Measurements from ENCODE around the gene SHMT1. TPM values are rescaled to one million over a fixed set of nuclear protein-coding genes. Genes with fewer than 3 reads are reported as not detected.
"Not testable (repeated sequence)": the region's sequence is repeated elsewhere in the genome, so short reads cannot be mapped to it uniquely, and the experiment has no call there.

SHMT1 gene
- total and polyA plus RNA-seq, 2 of the 4 experiments (the other 2 are of a cell fraction): 7.5 to 8.1 TPM

DNA sequence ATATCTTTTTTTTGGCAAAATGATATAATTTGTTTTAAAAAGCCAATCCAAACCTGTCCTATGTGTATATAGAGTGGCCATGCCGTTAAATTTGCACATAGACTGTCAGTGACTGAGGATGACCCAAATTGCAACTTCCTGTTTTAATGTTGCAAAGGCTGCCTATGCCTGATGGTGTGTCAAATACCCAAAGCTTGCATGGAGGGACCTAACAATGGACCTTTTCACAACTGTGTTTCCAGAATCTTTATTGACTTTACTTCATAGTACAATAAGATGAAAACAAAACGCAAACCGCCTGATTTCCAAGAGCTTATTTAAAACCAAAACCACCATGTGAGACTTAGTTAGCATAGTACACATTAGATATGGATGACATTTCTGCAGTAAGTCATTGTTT, 45.6 kb upstream of the SHMT1 start:
- H3K4ac ChIP-seq (ENCODE audit: low read depth, low read length); H3K56ac ChIP-seq (ENCODE audit: extremely low read depth, insufficient read depth, low read length); H4K91ac ChIP-seq (ENCODE audit: insufficient read depth, low read depth, low read length); H3K79me1 ChIP-seq (ENCODE audit: low read depth in 1 of 2, low read length in 2 of 2); H2BK5ac ChIP-seq (ENCODE audit: low read depth, low read length, poor library complexity, severe bottlenecking); DNase-seq; H3K27me3 ChIP-seq (ENCODE audit: control insufficient read depth, insufficient read depth, low read length); H3K4me2 ChIP-seq (ENCODE audit: low read depth, low read length); H3K14ac ChIP-seq (replicated peaks; ENCODE audit: low read depth, low read length); H3K18ac ChIP-seq (ENCODE audit: low read depth, low read length); dilution Hi-C loops (cut with HindIII; ENCODE audit: low sequenced_read_pairs, unreplicated experiment); H3K27ac ChIP-seq (ENCODE audit: insufficient read depth, low read length); BruUV-seq (replicated peaks); H4K8ac ChIP-seq (ENCODE audit: low read depth in 2 of 2, low read length in 2 of 2); POLR2A ChIA-PET (ENCODE audit: unreplicated experiment); ATAC-seq (ENCODE audit: low read depth); H2BK15ac ChIP-seq (ENCODE audit: low read depth, low read length); H3K4me3 ChIP-seq (ENCODE audit: insufficient read depth, low read depth, low read length); H3K9me1 ChIP-seq (ENCODE audit: insufficient read depth, low read length); H4K20me1 ChIP-seq (ENCODE audit: insufficient read depth, low read length); H3K9me3 ChIP-seq (ENCODE audit: control insufficient read depth, insufficient read depth, low read length); H3K23ac ChIP-seq (ENCODE audit: low read depth, low read length); intact Hi-C loops (cut with micrococcal nuclease); H4K5ac ChIP-seq (ENCODE audit: low read depth, low read length); H2AK5ac ChIP-seq (ENCODE audit: low read depth, low read length); in situ Hi-C loops (cut with MboI; ENCODE audit: low sequenced_read_pairs); H2BK120ac ChIP-seq (ENCODE audit: low read depth, low read length); H3K9ac ChIP-seq (ENCODE audit: low read depth, low read length); H3K36me3 ChIP-seq (ENCODE audit: control insufficient read depth, insufficient read depth, low read length); CTCF ChIA-PET; H2AFZ ChIP-seq (replicated peaks; ENCODE audit: low read length, poor library complexity); H2AK9ac ChIP-seq (replicated peaks; ENCODE audit: low read depth, low read length, poor library complexity); H2BK20ac ChIP-seq (ENCODE audit: low read depth, low read length); H3K4me1 ChIP-seq (ENCODE audit: control insufficient read depth, insufficient read depth, low read length): not testable (repeated sequence)
- WGBS, 2 experiments (ENCODE audit: extremely low coverage in 2 of 2, insufficient read length in 1 of 2): no CpG with 5 or more reads among the region's 3 CpGs

- H2BK120ac ChIP-seq (ENCODE audit: low read depth, low read length); intact Hi-C loops (cut with micrococcal nuclease); DNase-seq; CTCF ChIA-PET; H3K36me3 ChIP-seq (ENCODE audit: control insufficient read depth, insufficient read depth, low read length); H3K9me1 ChIP-seq (ENCODE audit: insufficient read depth, low read length); H4K5ac ChIP-seq (ENCODE audit: low read depth, low read length); H4K8ac ChIP-seq (ENCODE audit: low read depth in 2 of 2, low read length in 2 of 2); in situ Hi-C loops (cut with MboI; ENCODE audit: low sequenced_read_pairs); H3K56ac ChIP-seq (ENCODE audit: extremely low read depth, insufficient read depth, low read length); H2AK5ac ChIP-seq (ENCODE audit: low read depth, low read length); H2BK15ac ChIP-seq (ENCODE audit: low read depth, low read length); H3K9me3 ChIP-seq (ENCODE audit: control insufficient read depth, insufficient read depth, low read length); H3K27me3 ChIP-seq (ENCODE audit: control insufficient read depth, insufficient read depth, low read length); H3K4me1 ChIP-seq (ENCODE audit: control insufficient read depth, insufficient read depth, low read length); H3K9ac ChIP-seq (ENCODE audit: low read depth, low read length); H2BK5ac ChIP-seq (ENCODE audit: low read depth, low read length, poor library complexity, severe bottlenecking); ATAC-seq (ENCODE audit: low read depth); H3K23ac ChIP-seq (ENCODE audit: low read depth, low read length); H3K79me1 ChIP-seq (ENCODE audit: low read depth in 1 of 2, low read length in 2 of 2); H2BK20ac ChIP-seq (ENCODE audit: low read depth, low read length); H4K20me1 ChIP-seq (ENCODE audit: insufficient read depth, low read length); BruUV-seq (replicated peaks); H3K18ac ChIP-seq (ENCODE audit: low read depth, low read length); H4K91ac ChIP-seq (ENCODE audit: insufficient read depth, low read depth, low read length); H2AFZ ChIP-seq (replicated peaks; ENCODE audit: low read length, poor library complexity); H2AK9ac ChIP-seq (replicated peaks; ENCODE audit: low read depth, low read length, poor library complexity); POLR2A ChIA-PET (ENCODE audit: unreplicated experiment); H3K4me2 ChIP-seq (ENCODE audit: low read depth, low read length); H3K4me3 ChIP-seq (ENCODE audit: insufficient read depth, low read depth, low read length); H3K4ac ChIP-seq (ENCODE audit: low read depth, low read length); H3K27ac ChIP-seq (ENCODE audit: insufficient read depth, low read length); H3K14ac ChIP-seq (replicated peaks; ENCODE audit: low read depth, low read length); dilution Hi-C loops (cut with HindIII; ENCODE audit: low sequenced_read_pairs, unreplicated experiment): not testable (repeated sequence)
- WGBS, 2 experiments (ENCODE audit: extremely low coverage in 2 of 2, insufficient read length in 1 of 2): no CpG with 5 or more reads among the region's 5 CpGs
Observed at GRCh38 chr17:18403604-18404003, 40.3 kb upstream of the SHMT1 start.

Data from IMR-90 (cell line).